Prostate gland (tissue), 2 donors: ENCODE data around the gene HKDC1.
"Not testable (repeated sequence)": the region's sequence is repeated elsewhere in the genome, so short reads cannot be mapped to it uniquely, and the experiment has no call there.

Experiments
- CTCF ChIP-seq, 4 experiments: fragments of 200-600 bp in 2 of 4; fragments of 450-650 bp in 2 of 4; sonication (generic) in 2 of 4; IDR thresholded peaks; 1 replicate in 3 of 4; 2 replicates in 1 of 4; pipeline ENCODE4 v1.5.1; 2016 to 2019; ENCODE audit warnings: antibody characterized with exemption in 4 of 4, mild to moderate bottlenecking in 2 of 4, moderate library complexity in 2 of 4
- POLR2AphosphoS5 ChIP-seq: sonication (generic); formaldehyde crosslinking; IDR thresholded peaks from one replicate; pipeline ENCODE4 v1.6.1; 2017; ENCODE audit warnings: antibody characterized with exemption

- TF ChIP-seq CTCF (IDR thresholded peaks at IDR 0.05); POLR2AphosphoS5: not testable (repeated sequence)
These were observed 64.3 kb downstream of the HKDC1 start for GRCh38 chr10:69284402-69284801.
